Stimulated activated CD4-positive, alpha-beta T cell treated with anti-CD3 and anti-CD28 coated beads, Interleukin-4, amount 100 ng/mL, for 1 hour (primary cell): ENCODE results near the gene SNN.

Source experiments
- DNase-seq: peaks from one replicate; pipeline ENCODE4 v3.0.0-alpha.2; 2020

Gene SNN

DNA sequence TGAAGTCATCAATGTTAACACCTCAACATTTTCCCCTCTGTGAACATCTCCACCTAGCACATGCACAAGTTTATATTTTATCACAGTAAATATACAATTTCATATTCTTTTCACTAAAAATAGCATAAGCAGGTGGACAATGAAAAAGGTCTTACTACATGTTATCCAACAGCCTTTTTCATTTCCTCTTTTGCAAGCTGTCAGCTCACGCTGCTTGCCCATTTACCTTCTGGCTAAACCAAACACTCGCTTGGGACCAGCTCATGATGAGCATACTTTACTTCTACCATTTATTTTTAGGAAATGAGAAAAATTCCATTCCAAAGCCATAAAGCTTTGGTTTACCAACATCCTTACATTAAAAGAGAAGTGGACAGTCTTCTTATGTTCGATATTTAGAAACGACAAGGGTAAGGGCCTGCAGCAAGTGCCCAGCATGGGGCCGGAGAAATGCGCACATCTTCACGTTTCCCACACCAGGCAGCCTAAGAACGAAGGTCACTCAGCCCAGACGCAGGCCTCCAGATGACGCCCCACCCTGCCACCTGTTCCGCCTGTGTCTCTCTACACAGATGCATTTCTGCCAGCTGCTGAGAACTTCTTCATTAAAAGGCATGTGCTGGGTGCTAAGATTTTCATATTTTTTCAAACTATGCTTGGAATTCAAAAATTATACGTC lies 13.9 kb downstream of the SNN start:
- DNase-seq, result no peak

DNA sequence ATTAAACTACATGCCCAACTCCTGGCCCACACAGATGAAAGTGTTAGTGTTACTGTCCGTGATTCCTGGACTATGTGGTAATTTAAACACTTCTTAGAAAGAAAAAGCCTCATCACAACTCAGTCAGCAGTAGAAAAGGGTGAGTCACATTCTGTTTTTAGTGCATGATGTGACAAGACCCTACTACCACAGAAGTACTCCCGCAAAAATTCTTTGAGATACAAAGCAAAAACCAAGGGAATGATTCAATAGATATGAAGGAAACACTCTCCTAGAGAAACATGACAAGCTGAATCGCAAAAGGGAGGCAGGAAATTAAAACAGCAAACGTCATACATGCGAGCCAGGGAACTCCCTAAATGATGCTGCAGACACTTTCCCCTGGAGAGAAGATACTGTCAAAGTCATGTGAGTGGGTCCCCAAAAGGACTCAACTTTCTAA lies 14.4 kb downstream of the SNN start:
- DNase-seq, result no peak

DNA sequence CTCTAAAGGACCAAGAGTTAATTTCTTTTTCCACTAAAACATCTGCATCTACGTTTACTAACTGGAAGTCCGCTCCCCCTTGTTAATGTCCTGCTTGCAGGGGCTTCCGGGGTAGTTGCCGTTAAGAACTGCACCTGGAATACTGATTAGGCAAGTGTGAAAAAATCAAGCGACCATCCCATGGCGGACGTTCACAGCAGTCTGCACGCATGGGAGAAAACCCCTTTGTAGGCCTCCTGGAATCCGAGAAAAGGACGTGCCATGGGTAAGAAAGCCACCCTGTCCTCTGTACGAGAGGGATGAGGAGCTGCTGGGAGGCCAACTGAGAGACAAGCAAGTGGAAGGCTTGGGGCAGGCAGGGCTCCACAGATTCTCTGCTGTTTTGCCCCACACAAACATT lies 14.9 kb downstream of the SNN start:
- no peak for DNase-seq

DNA sequence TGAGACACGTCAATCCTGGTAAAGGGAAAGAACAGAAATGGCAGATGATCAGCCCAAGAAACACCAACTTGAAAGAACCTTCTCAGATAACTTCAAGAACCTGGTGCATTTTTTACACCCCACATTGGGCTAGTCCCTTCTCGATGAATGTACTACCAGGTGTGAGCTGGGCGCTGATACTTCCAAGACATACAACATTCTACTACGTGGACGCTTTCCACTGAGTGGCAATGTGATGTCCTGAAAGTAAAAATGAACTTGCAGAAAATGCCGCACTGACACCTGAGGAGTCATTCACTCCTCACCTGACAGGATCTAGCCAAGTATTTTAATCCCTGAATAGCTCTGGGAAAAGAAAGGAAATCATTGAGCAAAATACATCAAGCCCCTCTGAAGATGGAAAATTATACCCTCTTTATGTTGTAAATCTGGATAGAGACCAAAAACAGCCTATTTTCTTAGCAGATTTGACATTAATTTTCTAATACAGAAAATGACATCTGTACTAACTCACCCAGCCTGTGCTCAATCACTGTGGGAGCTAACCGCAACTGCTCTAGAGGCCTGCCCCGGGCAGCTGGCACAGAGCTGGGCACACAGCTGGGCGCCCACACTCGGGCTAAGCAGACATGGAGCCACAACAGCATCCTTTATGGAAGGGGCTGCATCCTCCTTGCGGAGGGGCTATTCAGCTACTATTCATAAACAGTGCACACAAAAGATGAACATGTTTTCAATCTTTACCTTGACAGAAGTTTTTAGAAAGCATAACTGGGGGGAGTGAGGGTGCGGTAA lies 16.2 kb downstream of the SNN start:
- no peak for DNase-seq

DNA sequence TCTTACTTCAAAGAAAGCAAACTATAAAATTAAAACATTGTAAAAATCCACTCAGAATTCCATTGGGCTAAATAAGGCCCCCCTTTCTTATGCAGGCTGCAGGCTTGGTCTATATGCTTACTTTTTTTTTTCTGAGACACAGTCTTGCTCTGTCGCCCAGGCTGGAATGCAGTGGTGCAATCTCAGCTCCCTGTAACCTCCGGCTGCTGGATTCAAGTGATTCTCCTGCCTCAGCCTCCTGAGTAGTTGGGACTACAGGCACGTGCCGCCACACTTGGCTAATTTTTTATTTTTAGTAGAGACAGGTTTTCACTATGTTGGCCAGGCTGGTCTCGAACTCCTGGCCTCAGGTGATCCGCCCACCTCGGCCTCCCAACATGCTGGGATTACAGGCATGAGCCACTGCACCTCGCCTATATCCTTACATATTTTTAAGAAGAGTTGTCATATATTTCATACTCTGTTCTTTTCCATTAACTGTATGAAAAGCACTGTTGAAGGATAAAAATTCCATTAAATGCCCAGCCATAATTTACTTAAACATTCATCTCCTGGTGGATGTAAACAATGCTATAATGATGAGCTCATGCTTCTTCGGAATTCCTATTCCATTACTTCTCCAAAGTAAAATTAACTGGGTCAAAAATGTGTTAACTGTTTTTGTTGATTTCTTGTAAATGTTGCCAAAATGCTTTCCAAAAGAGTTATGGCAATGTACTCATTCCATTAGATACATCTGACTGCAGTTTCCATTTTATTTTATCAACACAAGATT lies 17.8 kb downstream of the SNN start:
- DNase-seq, result no peak

DNA sequence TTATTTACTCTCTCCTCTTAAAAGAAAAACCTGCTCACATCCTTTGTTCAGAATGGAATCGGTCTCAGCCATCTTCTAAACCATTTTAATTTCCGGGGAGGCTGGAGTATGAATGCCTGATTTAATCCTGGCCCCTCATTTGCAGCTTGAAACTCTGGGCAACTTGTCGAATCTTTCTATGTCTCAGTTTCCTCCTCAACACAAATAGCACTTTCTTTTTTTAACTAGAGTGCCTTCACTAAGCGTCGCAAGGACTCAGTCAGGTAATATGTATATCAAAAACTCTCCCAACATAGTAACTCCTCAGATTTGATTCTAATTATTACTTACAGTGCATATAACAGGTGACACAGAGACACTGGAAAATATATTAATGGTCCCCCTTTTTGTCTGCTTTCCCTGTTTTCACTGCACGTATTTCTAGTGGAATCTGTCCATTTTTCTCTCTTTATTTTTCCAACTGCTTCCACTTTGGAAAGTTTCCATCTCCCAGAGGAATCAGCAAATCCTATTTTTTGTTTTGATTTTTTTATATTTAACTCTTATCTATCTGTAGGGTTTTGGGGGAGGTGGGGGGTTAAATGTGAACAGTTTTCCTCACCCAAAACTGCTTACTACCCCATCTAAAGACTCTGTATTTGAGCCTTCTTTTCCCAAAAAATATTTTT lies 18.6 kb downstream of the SNN start:
- no peak for DNase-seq

DNA sequence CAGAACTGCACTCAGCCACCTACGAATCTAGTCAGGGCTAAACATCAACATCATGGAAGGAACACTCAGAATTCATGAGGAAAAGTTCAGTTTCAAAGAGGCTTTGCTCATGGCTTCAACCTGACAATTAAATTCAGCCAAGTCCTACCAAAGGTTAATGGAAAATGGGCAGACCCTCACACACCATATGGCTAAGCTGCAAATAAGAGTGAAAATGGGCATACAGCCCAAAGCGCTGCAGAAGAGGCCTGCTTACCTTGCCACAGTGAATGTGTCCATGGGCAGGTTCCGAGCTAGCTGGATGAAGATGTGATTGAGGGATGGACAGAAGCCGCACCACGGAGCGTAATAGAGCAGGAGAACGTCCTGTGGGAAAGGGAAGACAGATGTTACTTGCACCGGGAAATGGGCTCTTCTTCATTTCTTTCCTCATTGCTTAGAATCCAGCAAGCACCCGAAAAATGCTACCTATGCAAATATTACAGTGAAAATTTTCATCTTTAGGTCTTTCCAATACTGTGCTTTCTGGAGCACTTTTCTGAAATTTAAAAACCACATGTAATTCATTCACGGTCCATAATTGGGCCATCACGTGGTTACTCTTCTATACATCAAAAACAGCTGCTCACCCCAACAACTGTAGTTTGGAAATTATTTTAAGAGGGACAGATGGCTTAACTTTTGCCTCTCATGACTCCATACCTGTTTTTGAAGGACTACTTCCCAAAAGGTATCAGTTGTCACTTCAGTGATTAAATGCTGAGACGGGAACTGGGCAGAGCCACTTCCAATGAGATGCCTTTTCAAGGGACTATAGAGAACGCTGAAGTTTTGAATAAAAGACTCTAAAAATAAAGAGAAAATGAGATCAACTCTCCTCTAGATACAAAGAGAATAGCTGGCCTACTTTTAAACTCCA lies 19.6 kb downstream of the SNN start:
- DNase-seq, result no peak

DNA sequence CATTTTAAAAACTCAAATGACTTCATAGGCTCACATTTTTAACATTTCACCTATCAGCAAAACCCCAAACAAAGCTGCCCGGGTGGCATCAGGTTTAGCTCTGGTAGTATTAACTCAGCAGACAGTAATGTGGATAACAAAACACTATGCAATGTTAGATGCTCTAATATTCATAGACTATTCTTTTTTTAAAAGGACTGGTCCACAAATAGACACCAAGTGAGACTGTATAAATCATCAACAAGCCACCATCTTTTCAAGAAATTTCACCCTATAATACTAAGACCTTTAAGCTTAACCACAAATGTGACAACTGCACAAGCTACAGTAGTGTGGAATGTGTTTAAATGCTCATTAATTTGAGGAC lies 20.2 kb downstream of the SNN start:
- no peak for DNase-seq

DNA sequence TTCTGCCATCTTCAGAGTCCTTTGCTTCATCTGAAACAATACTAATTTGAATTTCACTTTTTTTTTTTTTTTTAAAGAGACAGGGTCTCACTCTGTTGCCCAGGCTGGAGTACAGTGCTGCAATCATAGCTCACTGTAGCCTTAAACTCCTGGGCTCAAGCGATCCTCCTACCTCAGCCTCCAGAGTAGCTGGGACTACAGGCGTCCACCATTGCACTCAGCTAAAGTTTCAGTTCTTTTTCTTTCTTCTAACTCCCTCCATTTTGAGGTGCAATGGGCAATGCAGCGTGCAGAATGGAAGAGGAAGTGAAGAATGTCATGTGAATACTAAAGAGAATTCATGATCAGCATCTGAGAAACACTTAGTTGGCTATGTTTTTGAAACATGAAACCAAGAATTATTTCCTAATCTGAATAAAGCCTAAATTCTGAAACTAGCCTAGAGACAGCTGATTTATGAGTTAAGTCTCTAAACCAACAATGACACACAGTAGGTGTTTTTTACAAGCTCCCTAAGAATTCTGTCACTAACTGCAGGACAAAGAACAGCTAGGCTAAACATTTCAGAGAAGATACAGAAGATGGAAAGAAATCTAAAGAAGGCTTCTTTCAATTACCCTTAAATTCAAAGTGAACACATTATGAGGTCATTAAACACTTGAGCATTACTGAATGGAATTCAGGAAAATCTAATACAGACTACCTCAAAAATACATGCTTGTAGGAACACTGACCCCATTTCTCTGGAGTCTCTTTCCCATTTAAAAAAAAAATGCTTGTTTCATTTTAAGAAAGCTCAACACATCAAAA lies 21.0 kb downstream of the SNN start:
- DNase-seq, result no peak

DNA sequence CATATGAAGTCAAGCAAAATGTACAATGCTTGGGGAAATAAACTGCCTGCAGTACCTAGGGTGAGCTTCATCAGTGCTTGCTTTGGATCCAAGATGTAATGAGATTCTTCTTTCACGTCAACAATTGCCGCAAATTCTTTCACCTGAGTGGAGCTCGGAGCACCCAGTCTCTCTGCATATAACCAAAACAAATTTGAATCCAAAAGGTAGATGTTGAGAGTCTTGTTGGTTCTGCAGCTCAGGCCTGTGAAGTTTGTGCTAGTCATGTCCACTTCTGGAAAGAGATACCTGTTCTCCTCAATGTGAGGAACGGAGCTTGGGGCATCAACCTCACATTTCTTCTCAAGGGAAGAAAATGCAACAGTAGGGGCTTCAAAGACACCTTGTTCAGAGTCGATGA lies 23.0 kb downstream of the SNN start:
- no peak for DNase-seq

DNA sequence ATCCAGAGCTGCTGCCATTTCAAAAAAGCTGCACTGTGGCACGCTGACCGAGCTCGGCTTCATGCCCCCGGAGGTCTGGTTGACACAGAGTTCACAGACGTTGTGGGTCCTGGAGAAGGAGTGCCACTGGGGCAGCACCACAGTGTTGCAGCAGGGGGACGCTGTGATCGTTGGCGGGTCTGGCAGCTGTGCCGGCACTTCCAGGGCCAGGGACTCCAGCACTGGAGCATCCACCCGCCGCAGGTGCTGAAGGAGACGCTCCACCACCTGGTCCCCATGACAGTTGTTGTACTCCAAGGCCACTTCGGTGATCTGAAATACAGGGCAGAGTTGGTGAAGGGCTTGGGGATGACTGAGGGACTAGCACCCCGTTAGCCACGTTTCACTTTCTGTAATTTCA lies 23.5 kb downstream of the SNN start:
- DNase-seq, result no peak

DNA sequence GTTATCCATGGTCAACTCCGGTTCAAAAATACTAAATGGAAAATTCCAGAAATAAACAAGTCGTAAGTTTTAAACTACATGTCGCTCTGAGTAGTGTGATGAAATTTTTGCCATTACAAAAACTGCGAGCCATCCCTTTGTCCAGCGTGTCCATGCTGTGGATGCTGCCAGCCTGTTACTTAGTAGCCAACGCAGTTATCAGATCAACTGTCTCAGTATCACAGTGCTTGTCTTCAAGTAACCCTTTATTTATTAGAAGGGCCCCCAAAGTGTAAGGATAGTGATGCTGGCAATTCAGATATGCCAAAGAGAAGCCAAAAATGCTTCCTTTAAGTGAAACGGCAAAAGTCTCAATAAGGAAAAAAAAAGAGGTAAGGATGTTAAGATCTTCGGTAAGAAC lies 23.9 kb downstream of the SNN start:
- DNase-seq, result no peak

DNA sequence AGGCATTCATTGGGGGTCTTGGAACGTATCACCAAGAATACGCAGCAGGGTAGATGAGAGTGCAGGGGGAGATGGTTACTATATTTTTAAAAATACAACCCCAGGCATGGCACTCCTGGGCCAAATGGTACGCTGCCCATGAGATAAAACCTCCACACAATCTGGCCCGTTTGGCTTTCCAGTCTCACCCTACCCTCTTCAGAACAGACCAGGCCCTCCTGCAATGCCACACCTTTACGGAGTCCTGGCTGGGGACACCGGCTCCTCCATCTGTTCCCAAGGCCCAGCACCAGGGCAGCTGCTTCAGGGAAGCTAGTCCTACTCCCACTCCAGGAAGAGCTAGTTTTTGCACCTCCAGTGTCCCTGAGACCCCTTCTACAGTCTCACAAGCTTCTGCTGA lies 24.4 kb downstream of the SNN start:
- no peak for DNase-seq

DNA sequence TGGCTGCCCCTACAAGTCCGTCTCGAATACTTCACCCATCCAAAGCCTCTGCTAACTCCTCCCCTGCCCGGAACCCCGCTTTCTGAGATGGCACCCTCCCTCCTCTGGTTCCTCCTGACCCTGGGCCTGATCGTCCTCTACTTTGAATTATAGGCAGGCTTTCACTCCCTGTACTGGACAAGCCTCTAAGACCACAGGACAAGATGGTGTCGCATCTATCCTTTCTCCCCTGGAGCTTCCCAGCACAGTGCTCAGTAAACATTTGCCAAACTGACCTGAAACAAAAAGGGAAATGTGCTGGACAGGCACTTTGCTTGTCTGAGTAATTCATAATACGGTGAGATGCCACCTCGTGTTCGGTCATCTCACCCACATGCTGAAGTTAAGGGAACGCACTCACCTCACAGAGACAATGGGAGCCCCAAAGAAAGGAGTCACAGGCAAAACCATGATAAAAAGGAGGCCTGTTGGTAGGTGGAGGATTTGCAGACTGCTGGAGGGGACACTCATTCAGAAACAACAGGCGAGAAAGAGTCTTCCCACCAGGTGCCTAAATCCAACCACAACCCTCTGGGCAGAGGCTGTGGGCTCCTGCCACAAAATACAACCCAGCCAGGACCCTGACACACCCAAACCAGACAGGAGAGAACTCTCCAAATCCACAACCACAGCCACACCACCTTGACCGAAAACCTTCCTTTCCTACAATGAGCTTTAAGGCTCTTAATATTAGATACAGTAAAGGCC lies 28.2 kb downstream of the SNN start:
- DNase-seq, result no peak

DNA sequence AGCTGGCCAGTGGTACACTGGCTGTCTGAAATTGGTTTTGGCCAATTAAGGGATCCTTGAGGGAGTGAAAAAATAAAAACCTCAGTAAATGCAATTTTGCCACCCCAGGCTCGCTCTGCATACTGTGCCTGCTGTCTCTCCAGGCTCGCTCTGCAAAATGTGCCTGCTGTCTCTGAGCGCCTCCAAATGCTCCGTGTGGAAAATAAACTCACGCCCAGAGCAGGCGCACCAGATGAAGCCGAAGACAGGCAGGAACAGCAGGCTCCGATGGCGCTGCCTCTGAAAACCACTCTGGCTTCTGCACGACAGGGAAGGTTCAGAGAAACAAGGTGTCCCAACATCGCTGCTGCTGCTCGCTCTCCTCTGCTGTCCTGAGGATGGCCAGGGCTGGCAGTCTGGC lies 29.1 kb downstream of the SNN start:
- DNase-seq, result no peak

DNA sequence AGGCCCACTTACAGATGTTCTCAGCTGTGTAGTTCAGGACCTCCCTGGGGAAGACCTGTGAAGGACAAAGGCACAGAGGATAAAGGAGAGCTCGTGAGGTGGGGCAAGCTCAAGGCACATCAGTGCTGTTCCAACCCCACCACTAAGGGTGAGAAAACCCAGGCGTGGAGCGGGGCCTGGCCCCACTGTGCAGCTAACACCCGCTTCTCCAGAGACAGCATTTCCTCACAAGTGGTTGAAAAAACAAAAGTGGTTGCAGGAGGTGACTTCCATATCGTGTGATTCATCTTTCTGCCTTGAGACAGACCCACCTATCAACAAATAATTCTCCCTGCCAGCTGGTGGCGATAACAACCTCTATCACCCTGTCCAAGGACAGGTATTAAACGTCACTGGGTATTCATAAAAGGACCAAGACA lies 30.0 kb downstream of the SNN start:
- no peak for DNase-seq

DNA sequence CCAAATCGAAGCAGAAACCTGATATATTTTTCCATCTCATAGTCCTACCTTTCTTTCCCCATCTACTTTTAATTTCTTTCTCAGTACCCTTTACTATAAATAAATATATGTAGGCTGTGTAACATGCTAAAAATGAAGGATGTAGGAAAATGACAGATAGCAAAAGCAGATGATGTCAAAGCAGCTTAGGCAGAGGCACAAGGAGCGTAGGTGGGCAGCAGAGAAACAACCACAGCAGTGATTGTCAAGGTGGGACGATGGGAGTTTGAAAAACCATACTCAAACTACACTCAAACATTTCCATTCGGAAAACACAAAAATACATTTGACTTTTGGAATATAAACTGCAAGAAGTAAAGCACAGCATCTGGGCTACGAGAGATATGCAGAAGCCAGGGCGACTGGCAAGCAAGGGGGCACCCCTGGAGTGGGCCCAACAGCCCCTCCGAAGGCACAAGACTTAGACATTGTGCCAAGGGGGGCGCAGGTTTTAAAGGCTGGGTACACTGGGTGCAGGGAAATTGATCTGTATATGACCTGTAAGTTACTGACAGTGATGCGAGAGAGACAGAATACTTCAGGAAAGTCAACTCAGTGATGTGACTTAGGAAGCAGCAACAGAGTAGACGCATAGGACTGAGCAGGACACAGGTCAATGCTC lies 31.1 kb downstream of the SNN start:
- no peak for DNase-seq

DNA sequence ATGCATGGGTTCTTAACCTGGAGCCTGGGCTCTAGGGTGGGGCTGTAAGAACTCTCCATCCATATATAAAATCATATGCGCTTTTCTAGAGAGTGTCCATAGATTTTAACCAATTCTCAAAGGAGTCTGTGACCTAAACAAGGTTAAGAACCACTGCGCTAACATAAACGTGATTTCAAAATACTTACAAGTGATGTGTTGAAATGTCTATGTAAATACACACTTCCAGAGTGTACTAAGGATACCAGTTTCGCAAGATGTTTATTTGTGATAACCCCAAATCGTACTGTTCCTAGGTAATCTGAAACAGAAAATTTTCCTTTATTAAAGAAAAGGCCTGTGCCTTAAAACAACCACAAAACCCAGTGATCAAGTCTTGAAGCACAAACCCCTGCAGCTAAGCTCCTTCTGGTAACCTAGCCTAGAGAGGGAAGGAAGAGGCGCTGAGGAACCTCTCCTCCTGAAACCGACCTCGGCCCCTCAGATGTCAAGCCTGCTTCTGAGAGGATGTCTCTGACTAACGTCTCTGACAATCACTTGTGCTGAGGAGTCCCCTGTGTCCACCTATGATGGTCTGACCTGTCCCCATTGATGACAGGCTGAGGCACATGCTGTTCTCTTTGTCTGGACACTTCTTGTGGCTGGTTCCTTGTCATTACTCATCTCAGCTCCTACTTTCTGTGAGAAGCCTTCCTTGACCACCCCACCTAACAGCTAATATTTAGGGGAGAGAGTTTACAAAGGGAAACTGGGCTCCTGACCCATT lies 32.2 kb downstream of the SNN start:
- DNase-seq, result no peak

DNA sequence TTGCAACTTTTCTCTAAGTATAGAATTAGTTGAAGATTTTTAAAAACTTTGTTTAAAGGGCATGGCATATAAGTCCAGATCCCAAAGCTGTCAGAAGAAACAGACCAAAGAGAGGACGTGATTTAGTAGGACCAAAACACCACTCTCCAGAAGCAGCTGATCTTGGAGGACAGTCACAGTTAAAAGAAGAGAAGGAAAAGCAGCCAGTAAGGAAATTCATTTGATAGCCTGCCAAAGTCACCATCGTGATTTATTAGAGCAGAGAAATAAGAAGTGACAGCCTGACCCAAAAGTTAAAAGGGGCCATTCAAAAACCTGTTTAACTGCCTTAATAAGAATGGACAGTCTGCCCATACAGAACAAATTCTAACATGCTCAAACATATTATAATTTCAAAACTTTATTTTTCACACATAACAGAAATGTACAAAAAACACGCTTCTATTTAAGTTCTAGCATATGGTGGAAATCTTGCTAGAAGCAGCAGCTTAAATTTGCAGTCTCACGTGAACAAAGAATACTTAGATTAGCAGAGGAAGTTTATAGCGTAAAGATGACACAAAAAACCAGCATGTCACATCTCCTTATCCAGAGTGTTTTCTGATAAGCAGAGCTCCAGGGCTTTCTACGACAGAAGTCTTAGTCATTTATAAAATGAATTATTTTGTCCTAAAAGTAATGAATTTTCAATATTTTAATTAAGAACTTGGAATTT lies 37.2 kb downstream of the SNN start:
- no peak for DNase-seq
